GM12864 (cell line): ENCODE data around the gene STPG1.

Experiments used
- DNase-seq: peaks from one replicate; pipeline ENCODE4 v3.0.0-alpha.2; 2011; ENCODE audit warnings: low read depth
- H3K4me3 ChIP-seq: 2 replicates; pipeline ENCODE4 v1.5.1; 2011; ENCODE audit warnings: mild to moderate bottlenecking, low read depth, low read length, control low read depth
- CTCF ChIP-seq: IDR thresholded peaks from 2 replicates; pipeline ENCODE4 v1.5.1; 2011; ENCODE audit warnings: low read depth, mild to moderate bottlenecking, moderate library complexity, low read length, control low read depth, inconsistent platforms; ENCODE audit errors: missing control alignments

STPG1 gene

GRCh38 chr1:24345334-24345733 is 68.2 kb downstream of the STPG1 start:
- DNase-seq: no peak
- no peak for TF ChIP-seq CTCF
- H3K4me3 ChIP-seq: no peak overlapping the region

GRCh38 chr1:24344090-24344742 is 69.4 kb downstream of the STPG1 start:
- H3K4me3 ChIP-seq: no peak overlapping the region
- no peak for DNase-seq
- no peak for TF ChIP-seq CTCF

GRCh38 chr1:24343412-24344089 is 70.0 kb downstream of the STPG1 start:
- H3K4me3 ChIP-seq: no peak overlapping the region
- no peak for DNase-seq
- TF ChIP-seq CTCF: no peak

GRCh38 chr1:24341260-24341659 is 72.3 kb downstream of the STPG1 start:
- H3K4me3 ChIP-seq: no peak overlapping the region
- no peak for TF ChIP-seq CTCF
- DNase-seq: no peak

- no peak for TF ChIP-seq CTCF
- H3K4me3 ChIP-seq: no peak overlapping the region
- DNase-seq: no peak
Observed at GRCh38 chr1:24340770-24341169, 72.8 kb downstream of the STPG1 start.

- TF ChIP-seq CTCF: no peak
- H3K4me3 ChIP-seq: no peak overlapping the region
- no peak for DNase-seq
Observed at GRCh38 chr1:24339996-24340395, 73.6 kb downstream of the STPG1 start.

GRCh38 chr1:24338447-24338846 is 75.1 kb downstream of the STPG1 start:
- no peak overlapping the region for H3K4me3 ChIP-seq
- DNase-seq: no peak
- TF ChIP-seq CTCF: no peak
